C4-2B (cell line): ENCODE results near the gene COL4A2.

Source experiments
- CTCF ChIP-seq: fragments of 450-650 bp; conservative IDR thresholded peaks from 2 replicates; pipeline ENCODE4 v1.5.1; 2017; ENCODE audit warnings: mild to moderate bottlenecking
- ZFX ChIP-seq: fragments of 450-650 bp; IDR thresholded peaks from 2 replicates; pipeline ENCODE4 v1.6.1; 2017

GRCh38 chr13:110268576-110269185 lies 38.4 kb upstream of the COL4A2 start:
- TF ChIP-seq CTCF (no peak), ZFX (no peak)
